Transverse colon (tissue), 4 donors: ENCODE measurements around the gene POLRMT. TPM values are rescaled to one million over a fixed set of nuclear protein-coding genes. Genes with fewer than 3 reads are reported as not detected.

Experiments
- DNase-seq: peaks from one replicate; pipeline ENCODE4 v3.0.0-alpha.2; 2019
- H3K27ac ChIP-seq, 4 donors: fragments of 200-600 bp; sonication (generic); 2 replicates each; pipeline ENCODE4 v1.5.1; 2016 to 2018; ENCODE audit warnings: inconsistent platforms in 4 of 4
- H3K27me3 ChIP-seq: fragments of 200-600 bp; sonication (generic); 2 replicates; pipeline ENCODE4 v1.5.1; 2017; ENCODE audit warnings: inconsistent platforms
- H3K36me3 ChIP-seq, 4 donors: fragments of 200-600 bp; sonication (generic); 2 replicates each; pipeline ENCODE4 v1.5.1; 2017 to 2019; ENCODE audit warnings: inconsistent platforms in 4 of 4
- H3K4me1 ChIP-seq, 4 donors: fragments of 200-600 bp; sonication (generic); 2 replicates each; pipeline ENCODE4 v1.5.1; 2017 to 2020; ENCODE audit warnings: inconsistent platforms in 4 of 4
- H3K4me3 ChIP-seq, 4 donors: fragments of 200-600 bp; sonication (generic); 1 replicate in 1 of 4; 2 replicates in 3 of 4; pipeline versions ENCODE4 v1.5.1 to v1.6.1; 2017 to 2019; ENCODE audit warnings: inconsistent platforms in 4 of 4
- H3K9me3 ChIP-seq, 2 donors: fragments of 200-600 bp; sonication (generic); 2 replicates each; pipeline ENCODE4 v1.5.1; 2017 to 2019; ENCODE audit warnings: inconsistent platforms in 2 of 2
- EP300 ChIP-seq: sonication (generic); formaldehyde crosslinking; IDR thresholded peaks from one replicate; pipeline ENCODE4 v1.6.1; 2017; ENCODE audit warnings: antibody characterized with exemption, low read depth
- POLR2A ChIP-seq: fragments of 450-650 bp; IDR thresholded peaks from one replicate; pipeline ENCODE4 v1.6.1; 2016; ENCODE audit warnings: antibody characterized with exemption, mild to moderate bottlenecking, moderate library complexity
- POLR2AphosphoS5 ChIP-seq, 3 donors: sonication (generic); formaldehyde crosslinking; IDR thresholded peaks; one replicate each; pipeline ENCODE4 v1.6.1; 2016; ENCODE audit warnings: antibody characterized with exemption in 3 of 3
- WGBS, 2 donors: methylation state at CpG; one replicate each; pipeline ENCODE4 v1.1.5; 2018; ENCODE audit warnings: low coverage in 1 of 2; 5-methylcytosine and 5-hydroxymethylcytosine counted together
- in situ Hi-C, 4 donors: fragments of 200-750 bp; cut with MboI; loops; one replicate each; pipeline versions ENCODE4 v1.15.0 to v1.15.1; 2017; ENCODE audit warnings: low sequenced_read_pairs in 3 of 4, low pct_ligation_motif_present in 1 of 4, low pct_unique_long_range_greater_than_20kb in 1 of 4
- intact Hi-C: fragments of 100-400 bp; cut with DNase I; formaldehyde crosslinking; loops from one replicate; pipeline ENCODE4 v1.15.1; 2023; ENCODE audit warnings: low total_unique reads
- total RNA-seq, 4 donors: library from RNA; depleted of rRNA; stranded (reverse); fragments of >200 nt; gene quantifications; one replicate each; pipeline ENCODE4 v1.1.0, GENCODE V29; 2016
- TF ChIP-seq, protein P1 (sequence below), 5 experiments: fragments of 200-600 bp in 3 of 5; fragments of 450-650 bp in 2 of 5; sonication (generic) in 3 of 5; IDR thresholded peaks; 1 replicate in 2 of 5; 2 replicates in 3 of 5; pipeline ENCODE4 v1.5.1; 2016 to 2017; ENCODE audit warnings: antibody characterized with exemption in 5 of 5, inconsistent platforms in 3 of 5, mild to moderate bottlenecking in 2 of 5, moderate library complexity in 1 of 5

Gene POLRMT
- total RNA-seq, 4 donors from 2014 or later = 45.9 to 114 (median 63.9) TPM

DNA sequence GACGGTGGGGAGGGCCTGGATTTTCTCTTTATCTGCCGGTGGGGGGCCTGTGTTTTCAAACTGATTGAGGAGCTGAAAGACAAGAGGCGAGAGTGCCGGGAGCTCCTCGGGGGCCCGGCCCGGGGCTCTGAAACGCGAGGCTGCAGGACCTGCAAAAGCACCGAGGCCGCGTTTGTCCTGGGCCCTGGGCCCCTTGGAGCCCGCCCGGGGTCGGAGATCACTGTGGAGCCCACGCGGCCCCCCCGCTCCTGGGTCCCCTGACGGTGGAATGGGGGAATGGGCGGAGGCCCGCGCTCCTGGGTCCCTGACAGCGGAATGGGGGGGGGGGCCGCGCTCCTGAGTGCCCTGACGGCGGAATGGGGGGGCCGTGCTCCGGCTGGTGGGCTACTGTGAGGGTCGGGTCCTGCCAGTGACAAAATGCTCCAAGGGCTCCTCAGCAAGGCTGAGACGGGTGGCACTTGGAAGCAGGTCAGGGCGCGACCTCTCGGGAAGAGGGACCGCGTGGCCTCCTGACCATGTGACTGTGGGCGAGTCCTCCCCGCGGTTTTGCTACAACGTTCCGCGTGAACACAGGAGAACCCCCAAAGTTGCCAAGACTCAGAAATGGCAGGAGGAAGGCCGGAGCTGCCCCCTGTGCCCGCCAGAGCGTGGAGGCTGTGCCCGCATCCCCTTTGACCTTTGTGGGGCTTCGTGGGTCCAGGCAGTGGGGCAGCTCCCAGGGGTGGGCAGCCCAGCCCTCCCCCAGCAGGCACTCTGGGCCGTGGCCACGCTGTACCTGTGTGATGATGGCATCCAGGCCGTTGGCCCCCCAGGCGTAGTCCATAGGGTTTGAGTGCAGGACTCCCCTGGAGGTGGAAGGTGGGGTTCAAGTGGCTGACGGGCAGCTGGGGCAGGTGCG is 15.8 kb upstream of the POLRMT start:
- intact Hi-C loops (no loop called here), in situ Hi-C loops (no loop called here)
- H3K36me3 ChIP-seq = peaks cover 0 to 39% (median 23%) of the 10 kb centered on the region in 4 donors
- no peak for DNase-seq
- no peak overlapping the region for H3K4me3 ChIP-seq
- no peak for TF ChIP-seq EP300
- TF ChIP-seq, protein P1, sequence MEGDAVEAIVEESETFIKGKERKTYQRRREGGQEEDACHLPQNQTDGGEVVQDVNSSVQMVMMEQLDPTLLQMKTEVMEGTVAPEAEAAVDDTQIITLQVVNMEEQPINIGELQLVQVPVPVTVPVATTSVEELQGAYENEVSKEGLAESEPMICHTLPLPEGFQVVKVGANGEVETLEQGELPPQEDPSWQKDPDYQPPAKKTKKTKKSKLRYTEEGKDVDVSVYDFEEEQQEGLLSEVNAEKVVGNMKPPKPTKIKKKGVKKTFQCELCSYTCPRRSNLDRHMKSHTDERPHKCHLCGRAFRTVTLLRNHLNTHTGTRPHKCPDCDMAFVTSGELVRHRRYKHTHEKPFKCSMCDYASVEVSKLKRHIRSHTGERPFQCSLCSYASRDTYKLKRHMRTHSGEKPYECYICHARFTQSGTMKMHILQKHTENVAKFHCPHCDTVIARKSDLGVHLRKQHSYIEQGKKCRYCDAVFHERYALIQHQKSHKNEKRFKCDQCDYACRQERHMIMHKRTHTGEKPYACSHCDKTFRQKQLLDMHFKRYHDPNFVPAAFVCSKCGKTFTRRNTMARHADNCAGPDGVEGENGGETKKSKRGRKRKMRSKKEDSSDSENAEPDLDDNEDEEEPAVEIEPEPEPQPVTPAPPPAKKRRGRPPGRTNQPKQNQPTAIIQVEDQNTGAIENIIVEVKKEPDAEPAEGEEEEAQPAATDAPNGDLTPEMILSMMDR (IDR thresholded peaks at IDR 0.05) = no peak
- TF ChIP-seq POLR2AphosphoS5 (IDR thresholded peaks at IDR 0.05) = no peak
- no peak for TF ChIP-seq POLR2A
- H3K4me1 ChIP-seq = no peaks in the 10 kb centered on the region
- no peaks in the 10 kb centered on the region for H3K27me3 ChIP-seq
- H3K9me3 ChIP-seq = no peaks in the 10 kb centered on the region
- WGBS, 2 donors = 94 to 100% methylated on average over 11 to 38 of the region's 53 CpGs
- no peak overlapping the region for H3K27ac ChIP-seq

GRCh38 chr19:648305-648704 is 15.0 kb upstream of the POLRMT start:
- 92% methylated on average over 27 of the region's 29 CpGs; no CpG with 5 or more reads in 1 of the 2 donors for WGBS, 2 donors
- Histone ChIP-seq H3K27me3 (no peaks in the 10 kb centered on the region), H3K36me3 (peaks cover 0 to 39% (median 23%) of the 10 kb centered on the region in 4 donors), H3K4me1 (no peaks in the 10 kb centered on the region), H3K4me3 (no peak overlapping the region), H3K9me3 (no peaks in the 10 kb centered on the region), H3K27ac (no peak overlapping the region)
- DNase-seq = no peak
- in situ Hi-C loops (no loop called here), intact Hi-C loops (no loop called here)
- no peak for TF ChIP-seq POLR2AphosphoS5 (IDR thresholded peaks at IDR 0.05)
- no peak for TF ChIP-seq EP300
- TF ChIP-seq POLR2A = no peak
- TF ChIP-seq, protein P1 (IDR thresholded peaks at IDR 0.05) = no peak

GRCh38 chr19:647566-648284 is 14.4 kb upstream of the POLRMT start:
- Histone ChIP-seq H3K27me3 (no peaks in the 10 kb centered on the region), H3K36me3 (peaks cover 0 to 39% (median 23%) of the 10 kb centered on the region in 4 donors), H3K4me3 (no peak overlapping the region), H3K4me1 (no peaks in the 10 kb centered on the region), H3K27ac (no peak overlapping the region), H3K9me3 (no peaks in the 10 kb centered on the region)
- no peak for DNase-seq
- intact Hi-C loops = no loop called here
- TF ChIP-seq POLR2A (no peak), EP300 (no peak), POLR2AphosphoS5 (IDR thresholded peaks at IDR 0.05) (no peak)
- TF ChIP-seq, protein P1 (IDR thresholded peaks at IDR 0.05) = no peak
- 87 to 100% methylated on average over 4 to 50 of the region's 52 CpGs for WGBS, 2 donors
- in situ Hi-C loops = no loop called here
